Effector memory CD4-positive, alpha-beta T cell (primary cell): Measurements from ENCODE around the gene SMARCC2.

Experiments used
- DNase-seq, 3 donors: peaks; one replicate each; pipeline ENCODE4 v3.0.0-alpha.2; 2020
- H3K27ac ChIP-seq: 2 replicates; pipeline ENCODE4 v1.7.0; 2013; ENCODE audit warnings: mild to moderate bottlenecking, low read length, moderate library complexity; ENCODE audit not compliant: insufficient read depth, poor library complexity, severe bottlenecking
- H3K27me3 ChIP-seq: replicated peaks from 2 replicates; pipeline ENCODE4 v1.7.0; 2013; ENCODE audit warnings: mild to moderate bottlenecking, low read length; ENCODE audit not compliant: insufficient read depth, control insufficient read depth, poor library complexity, severe bottlenecking
- H3K36me3 ChIP-seq: 2 replicates; pipeline ENCODE4 v1.7.0; 2013; ENCODE audit warnings: mild to moderate bottlenecking, low read length, moderate library complexity; ENCODE audit not compliant: control insufficient read depth, insufficient read depth
- H3K4me1 ChIP-seq: 2 replicates; pipeline ENCODE4 v1.7.0; 2013; ENCODE audit warnings: low read length, mild to moderate bottlenecking; ENCODE audit not compliant: control insufficient read depth, insufficient read depth, poor library complexity, severe bottlenecking
- H3K4me3 ChIP-seq: 2 replicates; pipeline ENCODE4 v1.7.0; 2013; ENCODE audit warnings: low read length, low read depth, mild to moderate bottlenecking; ENCODE audit not compliant: insufficient read depth, poor library complexity, severe bottlenecking
- H3K9me3 ChIP-seq: 2 replicates; pipeline ENCODE4 v1.7.0; 2013; ENCODE audit warnings: mild to moderate bottlenecking, low read length, moderate library complexity; ENCODE audit not compliant: control insufficient read depth

Gene SMARCC2

GRCh38 chr12:56172839-56173238 is 16.4 kb downstream of the SMARCC2 start:
- Histone ChIP-seq H3K9me3 (no peaks in the 10 kb centered on the region), H3K4me1 (no peaks in the 10 kb centered on the region), H3K4me3 (no peak overlapping the region), H3K27ac (no peak overlapping the region), H3K27me3 (no peaks in the 10 kb centered on the region), H3K36me3 (peaks cover 77% of the 10 kb centered on the region)
- no peak for DNase-seq

GRCh38 chr12:56169229-56169759 is 20.0 kb downstream of the SMARCC2 start:
- Histone ChIP-seq H3K27ac (no peak overlapping the region), H3K4me3 (no peak overlapping the region), H3K4me1 (no peaks in the 10 kb centered on the region), H3K27me3 (no peaks in the 10 kb centered on the region), H3K36me3 (peaks cover 82% of the 10 kb centered on the region), H3K9me3 (no peaks in the 10 kb centered on the region)
- DNase-seq: no peak

GRCh38 chr12:56165369-56165768 is 23.9 kb downstream of the SMARCC2 start:
- H3K27ac ChIP-seq: no peak overlapping the region
- peaks cover 77% of the 10 kb centered on the region for H3K36me3 ChIP-seq

GRCh38 chr12:56164345-56164729 is 24.9 kb downstream of the SMARCC2 start:
- H3K4me3 ChIP-seq: no peak overlapping the region
- H3K27ac ChIP-seq: no peak overlapping the region
- no peaks in the 10 kb centered on the region for H3K27me3 ChIP-seq
- H3K4me1 ChIP-seq: peaks cover 22% of the 10 kb centered on the region
- no peaks in the 10 kb centered on the region for H3K9me3 ChIP-seq
- no peak for DNase-seq
- H3K36me3 ChIP-seq: peaks cover 66% of the 10 kb centered on the region

More at GRCh38 chr12:56165369-56165768, 23.9 kb downstream of the SMARCC2 start:
- Histone ChIP-seq H3K27me3 (no peaks in the 10 kb centered on the region), H3K9me3 (no peaks in the 10 kb centered on the region), H3K4me3 (no peak overlapping the region), H3K4me1 (peaks cover 11% of the 10 kb centered on the region)
- no peak for DNase-seq

GRCh38 chr12:56163533-56164344 is 25.5 kb downstream of the SMARCC2 start:
- Histone ChIP-seq H3K27ac (no peak overlapping the region), H3K4me3 (no peak overlapping the region), H3K27me3 (no peaks in the 10 kb centered on the region), H3K36me3 (peaks cover 66% of the 10 kb centered on the region), H3K9me3 (no peaks in the 10 kb centered on the region), H3K4me1 (peaks cover 26% of the 10 kb centered on the region)
- DNase-seq: no peak

GRCh38 chr12:56162468-56163290 is 26.6 kb downstream of the SMARCC2 start:
- H3K4me1 ChIP-seq: peaks cover 26% of the 10 kb centered on the region
- no peaks in the 10 kb centered on the region for H3K27me3 ChIP-seq
- no peak overlapping the region for H3K4me3 ChIP-seq
- H3K27ac ChIP-seq: no peak overlapping the region
- no peak for DNase-seq
- H3K9me3 ChIP-seq: no peaks in the 10 kb centered on the region
- H3K36me3 ChIP-seq: peaks cover 59% of the 10 kb centered on the region

- Histone ChIP-seq H3K9me3 (no peaks in the 10 kb centered on the region), H3K27me3 (no peaks in the 10 kb centered on the region), H3K36me3 (peaks cover 55% of the 10 kb centered on the region), H3K27ac (peak overlapping the region; percentile 95), H3K4me1 (peaks cover 33% of the 10 kb centered on the region), H3K4me3 (no peak overlapping the region)
- DNase-seq: no peak
Observed at GRCh38 chr12:56161690-56162351, 27.5 kb downstream of the SMARCC2 start.

- Histone ChIP-seq H3K27ac (peak overlapping the region; percentile 95), H3K9me3 (no peaks in the 10 kb centered on the region), H3K27me3 (no peaks in the 10 kb centered on the region), H3K4me3 (peak overlapping the region; percentile 87), H3K36me3 (peaks cover 52% of the 10 kb centered on the region), H3K4me1 (peaks cover 33% of the 10 kb centered on the region)
- DNase-seq: no peak
Observed at GRCh38 chr12:56160894-56161689, 28.2 kb downstream of the SMARCC2 start.

GRCh38 chr12:56160193-56160763 is 29.0 kb downstream of the SMARCC2 start:
- Histone ChIP-seq H3K4me3 (peak overlapping the region; percentile 87), H3K36me3 (peaks cover 43% of the 10 kb centered on the region), H3K27me3 (no peaks in the 10 kb centered on the region), H3K9me3 (no peaks in the 10 kb centered on the region), H3K4me1 (peaks cover 33% of the 10 kb centered on the region), H3K27ac (peak overlapping the region; percentile 95)
- peak; percentile 43 to 54 (median 52) for DNase-seq
